Measurements from ENCODE around the gene ST14.

GRCh38 chr11:130227373-130227772, 67.8 kb downstream of the ST14 start:
- TF ChIP-seq POLR2AphosphoS5 (IDR thresholded peaks at IDR 0.05; ENCODE audit: low read depth, low read length) (no peak), EP300 (IDR thresholded peaks at IDR 0.05; ENCODE audit: borderline replicate concordance in 1 of 2, low read depth in 1 of 2, low read length in 1 of 2) (no peak), RAD21 (IDR thresholded peaks at IDR 0.05; ENCODE audit: low read length) (no peak), MAX (IDR thresholded peaks at IDR 0.05; ENCODE audit: low read depth) (no peak), MEF2A (IDR thresholded peaks at IDR 0.05; ENCODE audit: borderline replicate concordance, low read depth) (no peak), CHD2 (IDR thresholded peaks at IDR 0.05; ENCODE audit: low read length, partially characterized antibody) (no peak), TAF1 (IDR thresholded peaks at IDR 0.05; ENCODE audit: borderline replicate concordance, low read depth, low read length) (no peak)
- TF ChIP-seq, protein P1, sequence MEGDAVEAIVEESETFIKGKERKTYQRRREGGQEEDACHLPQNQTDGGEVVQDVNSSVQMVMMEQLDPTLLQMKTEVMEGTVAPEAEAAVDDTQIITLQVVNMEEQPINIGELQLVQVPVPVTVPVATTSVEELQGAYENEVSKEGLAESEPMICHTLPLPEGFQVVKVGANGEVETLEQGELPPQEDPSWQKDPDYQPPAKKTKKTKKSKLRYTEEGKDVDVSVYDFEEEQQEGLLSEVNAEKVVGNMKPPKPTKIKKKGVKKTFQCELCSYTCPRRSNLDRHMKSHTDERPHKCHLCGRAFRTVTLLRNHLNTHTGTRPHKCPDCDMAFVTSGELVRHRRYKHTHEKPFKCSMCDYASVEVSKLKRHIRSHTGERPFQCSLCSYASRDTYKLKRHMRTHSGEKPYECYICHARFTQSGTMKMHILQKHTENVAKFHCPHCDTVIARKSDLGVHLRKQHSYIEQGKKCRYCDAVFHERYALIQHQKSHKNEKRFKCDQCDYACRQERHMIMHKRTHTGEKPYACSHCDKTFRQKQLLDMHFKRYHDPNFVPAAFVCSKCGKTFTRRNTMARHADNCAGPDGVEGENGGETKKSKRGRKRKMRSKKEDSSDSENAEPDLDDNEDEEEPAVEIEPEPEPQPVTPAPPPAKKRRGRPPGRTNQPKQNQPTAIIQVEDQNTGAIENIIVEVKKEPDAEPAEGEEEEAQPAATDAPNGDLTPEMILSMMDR (IDR thresholded peaks at IDR 0.05) = no peak
- TF ChIP-seq, protein P2, sequence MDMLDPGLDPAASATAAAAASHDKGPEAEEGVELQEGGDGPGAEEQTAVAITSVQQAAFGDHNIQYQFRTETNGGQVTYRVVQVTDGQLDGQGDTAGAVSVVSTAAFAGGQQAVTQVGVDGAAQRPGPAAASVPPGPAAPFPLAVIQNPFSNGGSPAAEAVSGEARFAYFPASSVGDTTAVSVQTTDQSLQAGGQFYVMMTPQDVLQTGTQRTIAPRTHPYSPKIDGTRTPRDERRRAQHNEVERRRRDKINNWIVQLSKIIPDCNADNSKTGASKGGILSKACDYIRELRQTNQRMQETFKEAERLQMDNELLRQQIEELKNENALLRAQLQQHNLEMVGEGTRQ (IDR thresholded peaks at IDR 0.05; ENCODE audit: borderline replicate concordance, low read depth, low read length) = no peak

All from SK-N-SH (cell line).